ENCODE data around the gene HERC3. TPM values are rescaled to one million over a fixed set of nuclear protein-coding genes. Genes with fewer than 3 reads are reported as not detected.

Gene HERC3
- total and polyA plus RNA-seq, 2 experiments from 2014 or later = 2.2 to 2.4 TPM

GRCh38 chr4:88690355-88690754 is 98.1 kb downstream of the HERC3 start:
- DNase-seq (ENCODE audit: low spot score) (no peak), ATAC-seq (no peak)
- H3K4me3 Mint-ChIP-seq = no peak overlapping the region
- no peak overlapping the region for H3K4me2 ChIP-seq
- no peaks in the 10 kb centered on the region for H3K36me3 Mint-ChIP-seq (ENCODE audit: low read depth)
- peak overlapping the region; percentile 73 for H3K27ac Mint-ChIP-seq
- H3K9me3 Mint-ChIP-seq = no peaks in the 10 kb centered on the region
- H3K27ac ChIP-seq (ENCODE audit: low read depth) = no peak overlapping the region
- H3K9me2 ChIP-seq (ENCODE audit: insufficient read depth) = no peaks in the 10 kb centered on the region
- TF ChIP-seq EZH2 (IDR thresholded peaks at IDR 0.05; ENCODE audit: low read depth, unreplicated experiment) (no peak), ZNF462 (CRISPR knock-in tag; IDR thresholded peaks at IDR 0.05) (no peak), NANOG (IDR thresholded peaks at IDR 0.05; ENCODE audit: borderline replicate concordance) (no peak), EZH2phosphoT487 (IDR thresholded peaks at IDR 0.05; ENCODE audit: unreplicated experiment) (no peak)
- H3K4me1 ChIP-seq (ENCODE audit: insufficient read depth) = no peaks in the 10 kb centered on the region
- no peaks in the 10 kb centered on the region for H3K36me3 ChIP-seq (ENCODE audit: insufficient read depth)
- H3K79me2 ChIP-seq (replicated peaks; ENCODE audit: insufficient read depth) = no peaks in the 10 kb centered on the region
- no peaks in the 10 kb centered on the region for H3K27me3 ChIP-seq (ENCODE audit: insufficient read depth)
- H3F3A ChIP-seq (replicated peaks; ENCODE audit: low read depth) = no peaks in the 10 kb centered on the region
- H4K20me1 ChIP-seq (replicated peaks; ENCODE audit: insufficient read depth) = no peaks in the 10 kb centered on the region
- H3K4me3 ChIP-seq = no peak overlapping the region
- no peak overlapping the region for H2AFZ ChIP-seq
- H3K27me3 Mint-ChIP-seq (ENCODE audit: insufficient read depth, low read depth, poor library complexity) = peaks cover under 1% of the 10 kb centered on the region
- H3K4me1 Mint-ChIP-seq = peaks cover 3% of the 10 kb centered on the region; the same call in 2 of the 3 replicates

- Mint-ChIP-seq H3K36me3 (ENCODE audit: low read depth) (no peaks in the 10 kb centered on the region), H3K9me3 (no peaks in the 10 kb centered on the region), H3K4me3 (no peak overlapping the region), H3K27me3 (ENCODE audit: insufficient read depth, low read depth, poor library complexity) (peaks cover 5% of the 10 kb centered on the region), H3K27ac (no peak overlapping the region), H3K4me1 (peaks cover 3% of the 10 kb centered on the region; the same call in 2 of the 3 replicates)
- H3K79me2 ChIP-seq (replicated peaks; ENCODE audit: insufficient read depth) = no peaks in the 10 kb centered on the region
- no peaks in the 10 kb centered on the region for H3F3A ChIP-seq (replicated peaks; ENCODE audit: low read depth)
- no peaks in the 10 kb centered on the region for H3K36me3 ChIP-seq (ENCODE audit: insufficient read depth)
- no peaks in the 10 kb centered on the region for H4K20me1 ChIP-seq (replicated peaks; ENCODE audit: insufficient read depth)
- no peaks in the 10 kb centered on the region for H3K9me2 ChIP-seq (ENCODE audit: insufficient read depth)
- H3K4me1 ChIP-seq (ENCODE audit: insufficient read depth) = no peaks in the 10 kb centered on the region
- H3K4me2 ChIP-seq = no peak overlapping the region
- H2AFZ ChIP-seq = no peak overlapping the region
- ATAC-seq (no peak), DNase-seq (ENCODE audit: low spot score) (no peak)
- no peak overlapping the region for H3K27ac ChIP-seq (ENCODE audit: low read depth)
- peaks cover 5% of the 10 kb centered on the region; the same call in 1 of the 2 replicates for H3K27me3 ChIP-seq (ENCODE audit: insufficient read depth)
- no peak overlapping the region for H3K4me3 ChIP-seq
- no peak for TF ChIP-seq POLR2AphosphoS5 (IDR thresholded peaks at IDR 0.05; ENCODE audit: low read depth)
- no peak for TF ChIP-seq ZNF114 (CRISPR knock-in tag; IDR thresholded peaks at IDR 0.05)
- TF ChIP-seq ZNF462 (CRISPR knock-in tag; IDR thresholded peaks at IDR 0.05) = no peak
- no peak for TF ChIP-seq ZNF331 (CRISPR knock-in tag; IDR thresholded peaks at IDR 0.05; ENCODE audit: low read depth)
Measured at GRCh38 chr4:88693792-88694191, 101.5 kb downstream of the HERC3 start.
